Peyer's patch (tissue), 4 donors: ENCODE measurements around the gene KCNQ1.

Source experiments
- POLR2A ChIP-seq, 2 donors: fragments of 450-650 bp; IDR thresholded peaks; one replicate each; pipeline ENCODE4 v1.5.1; 2017; ENCODE audit warnings: antibody characterized with exemption in 2 of 2, mild to moderate bottlenecking in 2 of 2, moderate library complexity in 2 of 2
- TF ChIP-seq, protein P1 (sequence below), 6 experiments: fragments of 450-650 bp in 4 of 6; fragments of 200-600 bp in 2 of 6; sonication (generic) in 1 of 6; IDR thresholded peaks; one replicate each; pipeline ENCODE4 v1.5.1; 2017 to 2019; ENCODE audit warnings: antibody characterized with exemption in 6 of 6, mild to moderate bottlenecking in 3 of 6, moderate library complexity in 1 of 6

DNA sequence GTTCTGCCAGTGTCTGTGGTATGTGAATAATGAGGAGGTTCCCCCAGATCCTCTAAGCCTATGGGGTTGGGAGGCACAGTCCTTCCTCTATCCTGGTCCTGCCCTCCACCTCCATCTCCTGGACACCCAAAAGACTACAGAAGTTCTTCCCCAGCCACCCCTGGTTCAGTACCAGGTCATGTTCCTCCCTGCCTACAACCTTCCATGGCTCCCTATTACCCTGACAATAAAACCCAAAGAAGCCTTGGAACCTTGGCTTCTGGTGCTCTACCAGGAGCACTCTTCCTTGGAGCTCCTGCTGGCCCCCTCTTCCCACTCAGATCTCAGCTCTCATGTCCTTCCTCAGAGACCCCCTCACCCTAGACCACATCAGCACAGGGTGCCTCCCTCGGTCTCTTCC is 13.4 kb upstream of the KCNQ1 start:
- TF ChIP-seq, protein P1, sequence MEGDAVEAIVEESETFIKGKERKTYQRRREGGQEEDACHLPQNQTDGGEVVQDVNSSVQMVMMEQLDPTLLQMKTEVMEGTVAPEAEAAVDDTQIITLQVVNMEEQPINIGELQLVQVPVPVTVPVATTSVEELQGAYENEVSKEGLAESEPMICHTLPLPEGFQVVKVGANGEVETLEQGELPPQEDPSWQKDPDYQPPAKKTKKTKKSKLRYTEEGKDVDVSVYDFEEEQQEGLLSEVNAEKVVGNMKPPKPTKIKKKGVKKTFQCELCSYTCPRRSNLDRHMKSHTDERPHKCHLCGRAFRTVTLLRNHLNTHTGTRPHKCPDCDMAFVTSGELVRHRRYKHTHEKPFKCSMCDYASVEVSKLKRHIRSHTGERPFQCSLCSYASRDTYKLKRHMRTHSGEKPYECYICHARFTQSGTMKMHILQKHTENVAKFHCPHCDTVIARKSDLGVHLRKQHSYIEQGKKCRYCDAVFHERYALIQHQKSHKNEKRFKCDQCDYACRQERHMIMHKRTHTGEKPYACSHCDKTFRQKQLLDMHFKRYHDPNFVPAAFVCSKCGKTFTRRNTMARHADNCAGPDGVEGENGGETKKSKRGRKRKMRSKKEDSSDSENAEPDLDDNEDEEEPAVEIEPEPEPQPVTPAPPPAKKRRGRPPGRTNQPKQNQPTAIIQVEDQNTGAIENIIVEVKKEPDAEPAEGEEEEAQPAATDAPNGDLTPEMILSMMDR (IDR thresholded peaks at IDR 0.05): no peak
- TF ChIP-seq POLR2A (IDR thresholded peaks at IDR 0.05): no peak
